NB4 (cell line): ENCODE results near the gene KCNH6.

Experiments used
- DNase-seq: peaks from one replicate; pipeline ENCODE4 v3.0.0; 2010; ENCODE audit warnings: low read depth
- H3K4me3 ChIP-seq: one replicate; pipeline ENCODE4 v1.5.1; 2011; ENCODE audit warnings: mild to moderate bottlenecking, low read depth, low read length, moderate library complexity
- CTCF ChIP-seq: IDR thresholded peaks from one replicate; pipeline ENCODE4 v1.5.1; 2012; ENCODE audit warnings: low read depth, low read length
- MAX ChIP-seq: IDR thresholded peaks from 2 replicates; pipeline ENCODE4 v1.6.1; 2011; ENCODE audit warnings: low read depth, low read length
- MYC ChIP-seq: IDR thresholded peaks from 2 replicates; pipeline ENCODE4 v1.6.1; 2011; ENCODE audit warnings: low read depth, low read length
- POLR2A ChIP-seq: IDR thresholded peaks from 2 replicates; pipeline ENCODE4 v1.6.1; 2011; ENCODE audit warnings: mild to moderate bottlenecking; ENCODE audit not compliant: insufficient read length; ENCODE audit errors: extremely low read depth

KCNH6 gene

GRCh38 chr17:63490329-63490728 is 32.8 kb upstream of the KCNH6 start:
- H3K4me3 ChIP-seq = no peak overlapping the region
- DNase-seq = no peak
- no peak for TF ChIP-seq POLR2A
- no peak for TF ChIP-seq MAX
- no peak for TF ChIP-seq CTCF
- TF ChIP-seq MYC = no peak

GRCh38 chr17:63490858-63491400 is 32.2 kb upstream of the KCNH6 start:
- H3K4me3 ChIP-seq = no peak overlapping the region
- no peak for TF ChIP-seq MAX
- TF ChIP-seq POLR2A = no peak
- TF ChIP-seq MYC = no peak
- TF ChIP-seq CTCF = no peak
- DNase-seq = no peak

- DNase-seq = no peak
- H3K4me3 ChIP-seq = no peak overlapping the region
- TF ChIP-seq MAX (no peak), POLR2A (no peak), CTCF (no peak), MYC (no peak)
These were observed 31.7 kb upstream of the KCNH6 start for GRCh38 chr17:63491413-63491812.

GRCh38 chr17:63491977-63492618 is 31.1 kb upstream of the KCNH6 start:
- no peak for DNase-seq
- no peak overlapping the region for H3K4me3 ChIP-seq
- no peak for TF ChIP-seq POLR2A
- TF ChIP-seq MAX = no peak
- no peak for TF ChIP-seq CTCF
- TF ChIP-seq MYC = no peak

- no peak overlapping the region for H3K4me3 ChIP-seq
- no peak for DNase-seq
- TF ChIP-seq MAX (no peak), CTCF (no peak), POLR2A (no peak), MYC (no peak)
These were observed 30.2 kb upstream of the KCNH6 start for GRCh38 chr17:63492940-63493339.
